T-helper 2 cell treated with Interferon-gamma antibody and Interleukin-4, amounts not matched to agents 5 μg/mL and 100 μg/mL, for 36 hours (primary cell): ENCODE results near the gene CLDN25.

ENCODE experiments used
- DNase-seq: peaks from one replicate; pipeline ENCODE4 v3.0.0; 2021; ENCODE audit warnings: low spot score
- H3K27ac Mint-ChIP-seq: one replicate; pipeline ENCODE4 v1.8.0; 2021; ENCODE audit warnings: mild to moderate bottlenecking, mixed read lengths
- H3K27me3 Mint-ChIP-seq: one replicate; pipeline ENCODE4 v1.8.0; 2021; ENCODE audit warnings: low read depth, mixed read lengths
- H3K36me3 Mint-ChIP-seq: one replicate; pipeline ENCODE4 v1.8.0; 2021; ENCODE audit warnings: low read depth, mixed read lengths
- H3K4me1 Mint-ChIP-seq: one replicate; pipeline ENCODE4 v1.8.0; 2021; ENCODE audit warnings: low read depth, mixed read lengths
- H3K4me3 Mint-ChIP-seq: one replicate; pipeline ENCODE4 v1.8.0; 2022; ENCODE audit warnings: mild to moderate bottlenecking, moderate library complexity, mixed read lengths
- H3K9me3 Mint-ChIP-seq: one replicate; pipeline ENCODE4 v1.8.0; 2021; ENCODE audit warnings: mixed read lengths

The CLDN25 gene

GRCh38 chr11:113829751-113830150 lies 50.2 kb downstream of the CLDN25 start:
- DNase-seq: no peak
- peaks cover 5% of the 10 kb centered on the region for H3K4me1 Mint-ChIP-seq
- no peaks in the 10 kb centered on the region for H3K27me3 Mint-ChIP-seq
- H3K4me3 Mint-ChIP-seq: no peak overlapping the region
- peaks cover 50% of the 10 kb centered on the region for H3K36me3 Mint-ChIP-seq
- H3K9me3 Mint-ChIP-seq: peaks cover 4% of the 10 kb centered on the region
- H3K27ac Mint-ChIP-seq: no peak overlapping the region
